B cell (primary cell): Measurements from ENCODE around the gene ESRP2. TPM values are rescaled to one million over a fixed set of nuclear protein-coding genes. Genes with fewer than 3 reads are reported as not detected.

Experiments used
- ATAC-seq: fragments of 200-7000 bp; cut with Tn5 transposase; one replicate; pipeline ENCODE4 v1.10.0; 2021; ENCODE audit warnings: low read depth, mild to moderate bottlenecking, moderate number of reproducible peaks, moderate library complexity
- CTCF ChIA-PET: fragments of 350-600 bp; sonication (Branson Sonifier 250); formaldehyde crosslinking; loops from one replicate; lab custom pipeline; 2021; ENCODE audit warnings: antibody characterized with exemption, inconsistent platforms; lab: Charles Lee
- POLR2A ChIA-PET: fragments of 350-600 bp; sonication (Branson Sonifier 250); formaldehyde crosslinking; loops from one replicate; lab custom pipeline; 2021; ENCODE audit warnings: antibody characterized with exemption; lab: Charles Lee
- DNase-seq: peaks from one replicate; pipeline ENCODE4 v3.0.0; 2013
- H2AFZ ChIP-seq: 2 replicates; pipeline ENCODE4 v1.6.1; 2012; ENCODE audit warnings: mild to moderate bottlenecking, low read depth, low read length; ENCODE audit not compliant: insufficient read depth, poor library complexity, severe bottlenecking
- H3K27ac ChIP-seq, 2 donors: 1 replicate in 1 of 2; 2 replicates in 1 of 2; pipeline ENCODE4 v1.5.1; 2012 to 2013; ENCODE audit warnings: low read length in 2 of 2, mild to moderate bottlenecking in 2 of 2, moderate library complexity in 1 of 2
- H3K27me3 ChIP-seq, 4 experiments: fragments of 200-600 bp in 1 of 4; sonication (generic) in 1 of 4; replicated peaks in 1 of 4; 1 replicate in 2 of 4; 2 replicates in 2 of 4; pipeline versions ENCODE4 v1.6.1 to v1.7.0; 2013 to 2016; ENCODE audit warnings: low read length in 3 of 4, mild to moderate bottlenecking in 2 of 4, mixed read lengths in 1 of 4, moderate library complexity in 1 of 4; ENCODE audit not compliant: insufficient read depth in 4 of 4, control insufficient read depth in 3 of 4; ENCODE audit errors: control extremely low read depth in 1 of 4
- H3K36me3 ChIP-seq, 2 experiments: replicated peaks in 1 of 2; 1 replicate in 1 of 2; 2 replicates in 1 of 2; pipeline versions ENCODE4 v1.6.1 to v1.7.1; 2013; ENCODE audit warnings: low read length in 1 of 2; ENCODE audit not compliant: insufficient read depth in 2 of 2, control insufficient read depth in 1 of 2; ENCODE audit errors: control extremely low read depth in 1 of 2, extremely low read depth in 1 of 2
- H3K4me1 ChIP-seq, 2 donors: fragments of 200-600 bp in 1 of 2; sonication (generic) in 1 of 2; 1 replicate in 1 of 2; 2 replicates in 1 of 2; pipeline versions ENCODE4 v1.5.1 to v1.6.1; 2013 to 2017; ENCODE audit warnings: low read length in 2 of 2; ENCODE audit not compliant: control insufficient read depth in 2 of 2, insufficient read depth in 2 of 2
- H3K4me2 ChIP-seq: replicated peaks from 2 replicates; pipeline ENCODE3; 2012; ENCODE audit warnings: mild to moderate bottlenecking, low read depth, low read length; ENCODE audit not compliant: poor library complexity, severe bottlenecking
- H3K4me3 ChIP-seq, 5 experiments: fragments of 200-600 bp in 1 of 5; sonication (generic) in 1 of 5; 1 replicate in 3 of 5; 2 replicates in 2 of 5; pipeline versions ENCODE4 v1.5.1 to v1.7.0; 2011 to 2016; ENCODE audit warnings: low read length in 4 of 5, mild to moderate bottlenecking in 4 of 5, low read depth in 2 of 5, control low read depth in 1 of 5, moderate library complexity in 1 of 5; ENCODE audit not compliant: insufficient read depth in 1 of 5; ENCODE audit errors: control extremely low read depth in 1 of 5, extremely low read depth in 1 of 5
- H3K79me2 ChIP-seq: fragments of 200-600 bp; sonication (generic); one replicate; pipeline ENCODE4 v1.6.0; 2016; ENCODE audit warnings: low read length; ENCODE audit not compliant: control insufficient read depth, insufficient read depth
- H3K9ac ChIP-seq: fragments of 200-600 bp; sonication (generic); 2 replicates; pipeline ENCODE4 v1.6.1; 2017; ENCODE audit warnings: mild to moderate bottlenecking, low read length, moderate library complexity
- H3K9me3 ChIP-seq, 3 donors: one replicate each; pipeline versions ENCODE4 v1.6.1 to v1.7.1; 2013; ENCODE audit warnings: low read length in 2 of 3; ENCODE audit not compliant: control insufficient read depth in 2 of 3, insufficient read depth in 1 of 3; ENCODE audit errors: control extremely low read depth in 1 of 3
- H4K20me1 ChIP-seq: 2 replicates; pipeline ENCODE4 v1.6.0; 2012; ENCODE audit warnings: mild to moderate bottlenecking, low read length; ENCODE audit not compliant: insufficient read depth, control insufficient read depth, poor library complexity, severe bottlenecking
- H3K27ac Mint-ChIP-seq: one replicate; pipeline ENCODE4 v1.8.0; 2021; ENCODE audit warnings: mixed read lengths
- H3K27me3 Mint-ChIP-seq: one replicate; pipeline ENCODE4 v1.8.0; 2021; ENCODE audit warnings: mixed read lengths
- H3K4me1 Mint-ChIP-seq: one replicate; pipeline ENCODE4 v1.8.0; 2021; ENCODE audit warnings: mixed read lengths
- H3K4me3 Mint-ChIP-seq: one replicate; pipeline ENCODE4 v1.8.0; 2021; ENCODE audit warnings: mixed read lengths
- H3K9me3 Mint-ChIP-seq: one replicate; pipeline ENCODE4 v1.8.0; 2022; ENCODE audit warnings: mixed read lengths; ENCODE audit not compliant: insufficient read depth
- CTCF ChIP-seq: fragments of 200-600 bp; IDR thresholded peaks from one replicate; pipeline ENCODE4 v1.8.0; 2022; ENCODE audit warnings: antibody characterized with exemption, mild to moderate bottlenecking
- EZH2 ChIP-seq: IDR thresholded peaks from 2 replicates; pipeline ENCODE4 v1.6.1; 2012; ENCODE audit warnings: borderline replicate concordance, low read depth, mild to moderate bottlenecking, moderate library complexity, low read length; ENCODE audit not compliant: insufficient read depth, poor library complexity, severe bottlenecking
- whole genome bisulfite sequencing: methylation state at CpG from one replicate; pipeline ENCODE4 v1.1.5; 2013; ENCODE audit warnings: missing lambda C conversion rate; ENCODE audit not compliant: insufficient coverage; 5-methylcytosine and 5-hydroxymethylcytosine counted together
- intact Hi-C: fragments of 100-400 bp; cut with micrococcal nuclease; formaldehyde crosslinking; loops from one replicate; pipeline ENCODE4 v1.10.0; 2022
- polyA plus RNA-seq: library from polyadenylated mRNA; depleted of rRNA; stranded (reverse); fragments of >200 nt; gene quantifications from 2 replicates; pipeline ENCODE4 v1.2.3, GENCODE V29; 2012
- total RNA-seq, 2 donors: library from RNA; stranded (reverse); fragments of 120-200 nt in 1 of 2; gene quantifications; 1 replicate in 1 of 2; 2 replicates in 1 of 2; pipeline versions ENCODE4 v1.2.3 to v1.2.4, GENCODE V29; 2013 to 2022

The ESRP2 gene
- total and polyA plus RNA-seq, 2 donors (not counting 1 experiment from before 2014, with no cell fraction given): 0.09 TPM; not detected in 1

- intact Hi-C loops: no loop called here
- no peak overlapping the region for H2AFZ ChIP-seq
- H4K20me1 ChIP-seq: peaks cover 14% of the 10 kb centered on the region
- Mint-ChIP-seq H3K4me1 (no peaks in the 10 kb centered on the region), H3K27me3 (no peaks in the 10 kb centered on the region), H3K27ac (no peak overlapping the region), H3K4me3 (no peak overlapping the region), H3K9me3 (no peaks in the 10 kb centered on the region)
- TF ChIP-seq CTCF: no peak
- TF ChIP-seq EZH2: no peak
- no peaks in the 10 kb centered on the region for H3K4me1 ChIP-seq
- POLR2A ChIA-PET: no interaction called here
- ATAC-seq: no peak
- no peaks in the 10 kb centered on the region for H3K9me3 ChIP-seq
- no peak overlapping the region for H3K4me2 ChIP-seq
- peaks cover 53% of the 10 kb centered on the region for H3K79me2 ChIP-seq
- WGBS: 86% methylated on average over 1 of the region's 3 CpGs
- CTCF ChIA-PET: interaction anchor here (0.6 to 0.8 kb wide), 2 partner anchors 188 to 379 kb away, joined by 4 read pairs; no protein-coding TSS in a partner anchor
- no peak for DNase-seq
- H3K36me3 ChIP-seq: peaks cover 3 to 39% of the 10 kb centered on the region in 2 experiments
- H3K4me3 ChIP-seq: no peak overlapping the region
- H3K9ac ChIP-seq: no peak overlapping the region
- H3K27me3 ChIP-seq: no peaks in the 10 kb centered on the region
- H3K27ac ChIP-seq: peak overlapping the region in 1 of 2 donors; percentile 33
These were observed 41.7 kb downstream of the ESRP2 start for GRCh38 chr16:68194251-68194650.

GRCh38 chr16:68190736-68191510 is 45.0 kb downstream of the ESRP2 start:
- Histone ChIP-seq H3K4me3 (no peak overlapping the region), H3K4me2 (no peak overlapping the region), H3K4me1 (no peaks in the 10 kb centered on the region), H3K79me2 (peaks cover 40% of the 10 kb centered on the region), H3K9me3 (peaks cover 0 to 8% (median 0%) of the 10 kb centered on the region in 3 donors), H4K20me1 (peaks cover 26% of the 10 kb centered on the region), H3K27ac (no peak overlapping the region), H3K36me3 (peaks cover 9 to 57% of the 10 kb centered on the region in 2 experiments), H3K27me3 (no peaks in the 10 kb centered on the region), H3K9ac (no peak overlapping the region), H2AFZ (no peak overlapping the region)
- intact Hi-C loops: no loop called here
- no peaks in the 10 kb centered on the region for H3K4me1 Mint-ChIP-seq
- DNase-seq (no peak), ATAC-seq (no peak)
- no peak overlapping the region for H3K4me3 Mint-ChIP-seq
- 95% methylated on average over 2 of the region's 2 CpGs for WGBS
- H3K9me3 Mint-ChIP-seq: no peaks in the 10 kb centered on the region
- CTCF ChIA-PET: no interaction called here
- POLR2A ChIA-PET: no interaction called here
- TF ChIP-seq CTCF (no peak), EZH2 (no peak)
- H3K27ac Mint-ChIP-seq: peak overlapping the region; percentile 28
- no peaks in the 10 kb centered on the region for H3K27me3 Mint-ChIP-seq
